DOHH2 (cell line): Measurements from ENCODE around the gene ZNF813.

Experiments used
- H3F3A ChIP-seq: fragments of 200-600 bp; sonication (generic), shearing (Covaris generic); 2 replicates; pipeline ENCODE4 v1.6.0; 2016; ENCODE audit warnings: antibody characterized with exemption, mild to moderate bottlenecking; ENCODE audit not compliant: control insufficient read depth, insufficient read depth
- H3K27ac ChIP-seq: fragments of 200-600 bp; sonication (generic); 2 replicates; pipeline ENCODE4 v1.5.1; 2014; ENCODE audit warnings: low read depth, mild to moderate bottlenecking, low read length, moderate library complexity
- H3K27me3 ChIP-seq: fragments of 200-600 bp; sonication (generic); 2 replicates; pipeline ENCODE4 v1.6.1; 2014; ENCODE audit warnings: mild to moderate bottlenecking, low read length, mixed read lengths; ENCODE audit not compliant: control insufficient read depth
- H3K36me3 ChIP-seq: fragments of 200-600 bp; sonication (generic); 2 replicates; pipeline ENCODE4 v1.6.1; 2014; ENCODE audit warnings: mild to moderate bottlenecking, low read length, moderate library complexity, mixed read lengths; ENCODE audit not compliant: control insufficient read depth
- H3K4me1 ChIP-seq: fragments of 200-600 bp; sonication (generic); 2 replicates; pipeline ENCODE4 v1.6.1; 2014; ENCODE audit warnings: mild to moderate bottlenecking, low read length, mixed read lengths; ENCODE audit not compliant: control insufficient read depth
- H3K4me2 ChIP-seq: fragments of 200-600 bp; sonication (generic); 2 replicates; pipeline ENCODE4 v1.6.0; 2014; ENCODE audit warnings: mild to moderate bottlenecking, low read length, moderate library complexity
- H3K4me3 ChIP-seq: fragments of 200-600 bp; sonication (generic); 2 replicates; pipeline ENCODE4 v1.5.1; 2014; ENCODE audit warnings: mild to moderate bottlenecking, low read length, mixed read lengths
- H3K79me2 ChIP-seq: fragments of 200-600 bp; sonication (generic); 2 replicates; pipeline ENCODE4 v1.6.1; 2014; ENCODE audit warnings: mild to moderate bottlenecking, low read length, mixed read lengths; ENCODE audit not compliant: control insufficient read depth
- H3K9me2 ChIP-seq: fragments of 200-600 bp; sonication (generic); replicated peaks from 2 replicates; pipeline ENCODE4 v1.6.1; 2014; ENCODE audit warnings: mild to moderate bottlenecking, low read length, mixed read lengths; ENCODE audit not compliant: control insufficient read depth
- H3K9me3 ChIP-seq: fragments of 200-600 bp; sonication (generic); 2 replicates; pipeline ENCODE4 v1.6.1; 2014; ENCODE audit warnings: antibody characterized with exemption, low read length, mixed read lengths; ENCODE audit not compliant: control insufficient read depth, insufficient read depth
- H4K20me1 ChIP-seq: fragments of 200-600 bp; sonication (generic); 2 replicates; pipeline ENCODE4 v1.6.0; 2014; ENCODE audit warnings: low read depth, mild to moderate bottlenecking, antibody characterized with exemption, low read length, moderate library complexity; ENCODE audit not compliant: control insufficient read depth, insufficient read depth
- CTCF ChIP-seq: fragments of 200-600 bp; sonication (generic); IDR thresholded peaks from one replicate; pipeline ENCODE4 v1.5.1; 2014; ENCODE audit warnings: antibody characterized with exemption, mild to moderate bottlenecking, low read depth, low read length; ENCODE audit not compliant: poor library complexity, severe bottlenecking
- EZH2phosphoT487 ChIP-seq: fragments of 200-600 bp; sonication (generic); IDR thresholded peaks from 2 replicates; pipeline ENCODE4 v1.6.1; 2017; ENCODE audit warnings: borderline replicate concordance, mild to moderate bottlenecking, antibody characterized with exemption, low read length, moderate library complexity, mixed read lengths

The ZNF813 gene

GRCh38 chr19:53538378-53539109, 71.0 kb downstream of the ZNF813 start:
- Histone ChIP-seq H3K36me3 (no peaks in the 10 kb centered on the region), H3K79me2 (no peaks in the 10 kb centered on the region), H4K20me1 (no peaks in the 10 kb centered on the region), H3K27ac (no peak overlapping the region), H3K9me3 (peaks cover 20% of the 10 kb centered on the region; the same call in 1 of the 2 replicates), H3K9me2 (no peaks in the 10 kb centered on the region), H3K4me3 (no peak overlapping the region), H3K4me2 (no peak overlapping the region), H3K27me3 (no peaks in the 10 kb centered on the region), H3K4me1 (no peaks in the 10 kb centered on the region), H3F3A (no peaks in the 10 kb centered on the region)
- TF ChIP-seq CTCF (no peak), EZH2phosphoT487 (no peak)

GRCh38 chr19:53540091-53540490, 72.6 kb downstream of the ZNF813 start:
- H3K27me3 ChIP-seq = no peaks in the 10 kb centered on the region
- H3K4me1 ChIP-seq = no peaks in the 10 kb centered on the region
- no peaks in the 10 kb centered on the region for H3K36me3 ChIP-seq
- no peaks in the 10 kb centered on the region for H3K9me2 ChIP-seq
- no peak overlapping the region for H3K4me2 ChIP-seq
- no peak overlapping the region for H3K27ac ChIP-seq
- peaks cover 19% of the 10 kb centered on the region; the same call in 1 of the 2 replicates for H3K9me3 ChIP-seq
- no peaks in the 10 kb centered on the region for H3F3A ChIP-seq
- no peaks in the 10 kb centered on the region for H3K79me2 ChIP-seq
- no peak overlapping the region for H3K4me3 ChIP-seq
- H4K20me1 ChIP-seq = no peaks in the 10 kb centered on the region
- TF ChIP-seq EZH2phosphoT487 (no peak), CTCF (no peak)

- Histone ChIP-seq H3K9me3 (peaks cover 14% of the 10 kb centered on the region; the same call in 1 of the 2 replicates), H3K36me3 (no peaks in the 10 kb centered on the region), H3K4me3 (no peak overlapping the region)
Measured at GRCh38 chr19:53541971-53542370, 74.4 kb downstream of the ZNF813 start.

More at GRCh38 chr19:53541971-53542370, 74.4 kb downstream of the ZNF813 start:
- Histone ChIP-seq H3K27ac (no peak overlapping the region), H3K4me2 (no peak overlapping the region), H3K79me2 (no peaks in the 10 kb centered on the region), H4K20me1 (no peaks in the 10 kb centered on the region), H3F3A (no peaks in the 10 kb centered on the region), H3K4me1 (no peaks in the 10 kb centered on the region), H3K27me3 (no peaks in the 10 kb centered on the region), H3K9me2 (no peaks in the 10 kb centered on the region)
- TF ChIP-seq EZH2phosphoT487 = no peak
- TF ChIP-seq CTCF = no peak
